HG03108 (cell line): ENCODE results near the gene LIPC.

Experiments
- ATAC-seq: cut with Tn5 transposase; IDR thresholded peaks from one replicate; pipeline ENCODE4 v1.9.1; 2021; ENCODE audit warnings: moderate library complexity; ENCODE audit not compliant: unreplicated experiment

The LIPC gene

DNA sequence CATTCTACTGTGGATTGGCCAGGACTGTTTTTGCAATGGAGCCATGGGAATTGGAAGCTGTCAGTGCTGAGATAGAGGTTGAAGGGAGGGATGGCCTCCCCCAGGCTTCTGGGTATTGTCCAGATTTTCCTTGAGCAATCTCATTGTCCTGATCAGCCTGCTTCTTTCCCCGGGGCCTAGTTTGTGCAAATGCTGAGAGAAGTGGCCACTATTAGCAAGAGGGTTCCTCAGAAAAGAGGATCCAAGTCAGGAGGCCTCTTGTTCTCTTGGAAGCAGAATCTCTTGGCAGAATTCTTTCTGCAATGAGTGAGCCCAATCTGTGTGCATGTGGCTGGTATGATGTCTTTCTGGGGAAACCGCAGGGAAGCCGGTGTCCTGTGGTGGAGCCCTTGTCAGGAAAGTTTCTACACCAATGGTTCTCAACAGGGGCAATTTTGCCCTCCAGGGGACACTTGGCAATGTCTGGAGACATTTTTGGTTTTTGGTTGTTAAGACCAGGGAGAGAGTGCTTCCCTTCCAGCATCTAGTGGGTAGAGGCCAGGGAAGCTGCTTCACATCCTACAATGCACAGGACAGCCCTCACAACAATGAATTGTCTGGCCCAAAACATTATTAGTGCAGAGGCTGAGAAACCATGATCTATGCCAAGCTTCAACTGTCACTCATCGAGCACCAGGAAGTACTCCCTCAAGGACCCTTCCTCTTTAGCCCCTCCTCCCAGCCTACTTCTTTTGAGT, 2.0 kb downstream of the LIPC start:
- no peak for ATAC-seq

DNA sequence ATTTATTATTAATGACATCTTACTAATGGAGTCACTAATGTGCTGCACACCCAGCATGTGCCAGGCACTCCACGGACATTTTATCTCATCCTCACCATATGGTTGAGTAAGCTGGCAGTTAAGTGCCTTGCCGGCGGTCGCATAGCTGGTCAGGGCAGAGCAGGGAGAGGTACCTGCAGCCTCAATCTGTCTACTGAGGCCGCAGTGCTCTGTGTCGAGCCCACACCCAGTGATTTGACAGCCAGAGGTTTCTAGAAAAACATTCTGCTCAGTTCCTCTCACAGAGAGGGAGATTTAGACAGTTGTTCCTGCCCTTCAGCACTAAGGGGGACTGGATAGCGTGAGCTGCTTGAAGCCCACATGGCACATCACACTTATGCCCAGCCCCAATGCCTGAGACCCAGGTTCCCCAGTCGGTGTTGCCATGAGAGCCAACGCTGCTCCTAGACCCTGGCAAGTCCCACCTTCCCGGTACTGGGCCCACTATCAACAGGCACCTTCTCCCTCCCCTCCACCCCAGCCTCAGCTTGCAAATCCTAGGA, 2.6 kb downstream of the LIPC start:
- ATAC-seq = no peak

DNA sequence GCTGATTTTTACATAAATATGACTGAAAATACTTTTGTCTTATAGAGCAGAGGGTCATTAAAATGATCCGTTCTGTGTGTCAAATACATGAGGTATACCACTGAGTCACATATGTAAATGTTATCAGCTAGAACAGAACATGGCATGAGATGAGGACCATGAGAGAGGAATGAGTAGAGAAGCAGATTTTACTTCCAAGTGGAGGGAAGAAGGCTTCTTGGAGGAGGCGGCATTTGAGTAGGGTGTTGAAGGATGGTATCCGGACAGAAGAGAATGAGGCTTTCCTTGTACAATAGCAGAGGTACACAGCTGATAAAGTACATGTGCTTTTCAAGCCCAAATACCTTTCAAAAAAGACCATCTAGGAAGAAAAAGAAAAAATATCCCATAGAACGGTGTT, 4.8 kb downstream of the LIPC start:
- ATAC-seq = no peak

DNA sequence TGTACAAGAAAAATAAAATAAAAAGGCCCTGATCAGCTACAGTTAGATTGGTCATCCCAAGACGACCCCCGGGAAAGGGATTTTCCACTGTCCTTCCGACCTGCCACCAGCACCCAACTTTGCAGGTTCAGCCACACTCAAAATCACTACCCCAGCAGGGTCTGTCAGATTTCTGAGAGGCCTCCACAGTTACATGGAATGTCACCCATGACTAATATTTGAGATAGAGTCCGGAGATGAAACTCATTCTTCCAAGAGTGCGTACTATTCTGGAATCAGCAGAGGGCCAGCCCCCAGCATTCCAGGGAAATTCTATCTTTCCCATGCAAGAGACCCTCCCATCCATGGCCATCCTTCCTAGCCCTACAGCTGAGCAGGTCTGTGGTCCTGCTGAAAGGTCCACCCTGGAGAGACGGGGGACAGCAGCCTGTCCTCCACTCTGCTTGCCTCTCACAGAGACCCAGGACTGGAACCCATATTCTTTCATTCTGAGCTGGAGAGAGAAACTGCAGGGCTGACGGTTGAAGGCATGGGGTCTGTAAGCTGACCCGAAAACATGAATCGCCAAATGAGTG, 5.8 kb downstream of the LIPC start:
- ATAC-seq = no peak

DNA sequence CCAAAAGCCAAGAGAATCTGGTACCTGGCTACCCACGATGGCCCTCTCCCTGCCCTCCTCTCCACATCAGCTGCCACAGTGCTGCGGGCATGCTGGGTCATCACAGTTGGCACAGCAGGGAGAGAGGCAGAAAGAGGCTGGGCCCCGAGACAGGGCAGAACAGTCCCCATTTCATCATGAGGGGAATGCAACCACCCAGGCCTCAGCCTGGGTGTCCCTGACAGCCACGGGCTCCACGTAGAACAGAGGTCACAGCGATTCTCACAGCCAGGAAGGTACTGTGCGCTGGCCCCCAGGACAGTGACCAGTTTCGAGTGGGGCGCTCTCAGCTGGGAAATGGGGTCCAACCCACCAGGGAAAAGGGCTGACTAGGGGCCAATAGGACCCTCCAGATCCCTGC, 6.3 kb downstream of the LIPC start:
- ATAC-seq = no peak

DNA sequence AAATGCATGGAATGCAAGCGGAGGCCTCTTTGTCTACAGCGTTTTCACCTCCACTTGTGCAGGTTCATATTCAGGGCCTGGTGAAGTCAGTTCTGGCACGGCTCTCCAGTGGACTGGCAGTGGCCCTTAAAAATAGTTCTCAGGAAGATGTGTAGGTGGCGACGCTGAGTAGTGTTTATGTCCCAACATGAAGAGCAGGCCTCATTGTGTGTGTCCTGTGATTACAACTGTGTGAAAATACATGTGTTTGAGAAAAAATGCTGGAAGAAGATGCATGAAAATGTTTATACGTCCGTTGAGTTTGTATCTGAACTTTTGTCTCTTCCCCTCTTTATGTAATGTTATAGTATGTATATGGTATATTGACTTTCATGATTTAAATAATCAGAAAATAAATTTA, 7.2 kb downstream of the LIPC start:
- ATAC-seq = no peak

DNA sequence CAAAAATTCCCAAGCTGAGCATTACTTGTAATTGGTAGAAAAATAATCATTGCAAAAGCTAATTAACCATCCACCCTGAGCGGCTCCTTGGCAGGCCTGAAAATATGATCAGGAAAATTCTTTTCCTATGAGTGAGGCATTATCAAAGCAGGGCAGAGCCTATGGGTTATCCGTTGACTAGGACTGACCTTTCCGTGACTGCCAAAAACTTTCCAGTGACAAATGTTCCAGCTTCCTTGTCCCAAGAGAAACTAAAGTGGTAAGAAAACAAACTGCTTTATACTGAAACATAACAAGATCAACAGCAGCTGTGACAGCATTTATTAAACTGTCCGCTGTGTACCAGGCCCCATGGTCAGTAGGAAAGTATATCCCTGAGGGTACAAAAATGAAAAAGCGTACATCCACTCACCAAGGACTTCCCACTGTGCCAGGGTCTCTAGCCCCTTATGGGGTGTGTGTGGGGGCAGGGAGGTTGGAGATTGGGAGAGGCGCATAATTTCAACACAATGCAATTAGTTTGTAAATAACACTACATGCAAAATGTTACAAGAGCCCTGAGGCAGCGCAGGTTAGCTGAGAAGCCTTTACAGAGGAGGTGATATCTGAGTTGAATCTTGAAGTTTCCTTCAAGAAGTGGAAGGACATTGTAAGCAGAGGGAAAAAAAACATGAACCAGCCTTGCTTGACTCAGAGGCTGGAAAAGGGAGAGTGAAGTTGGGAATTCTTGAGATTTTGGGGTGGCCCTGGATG, 8.5 kb downstream of the LIPC start:
- ATAC-seq = no peak

DNA sequence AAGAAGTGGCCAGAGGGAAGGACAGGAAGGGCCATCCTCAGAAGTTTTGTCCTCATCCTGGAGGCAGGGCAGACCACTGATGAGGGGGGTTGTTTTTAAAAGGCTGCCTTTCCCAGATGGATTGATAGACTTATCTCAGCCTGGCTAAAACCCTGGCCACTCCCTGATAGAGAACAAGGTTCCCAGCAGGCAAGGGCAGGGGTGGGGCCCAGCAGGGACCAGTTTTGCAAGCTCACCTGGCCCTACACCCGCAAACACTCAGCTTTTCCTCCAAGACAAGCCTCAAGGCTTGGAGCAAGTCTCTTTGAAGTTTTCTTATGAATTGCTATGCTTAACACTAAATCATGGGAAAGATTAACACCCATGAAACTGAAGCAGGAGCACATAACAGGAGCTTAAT, 9.1 kb downstream of the LIPC start:
- ATAC-seq = no peak

DNA sequence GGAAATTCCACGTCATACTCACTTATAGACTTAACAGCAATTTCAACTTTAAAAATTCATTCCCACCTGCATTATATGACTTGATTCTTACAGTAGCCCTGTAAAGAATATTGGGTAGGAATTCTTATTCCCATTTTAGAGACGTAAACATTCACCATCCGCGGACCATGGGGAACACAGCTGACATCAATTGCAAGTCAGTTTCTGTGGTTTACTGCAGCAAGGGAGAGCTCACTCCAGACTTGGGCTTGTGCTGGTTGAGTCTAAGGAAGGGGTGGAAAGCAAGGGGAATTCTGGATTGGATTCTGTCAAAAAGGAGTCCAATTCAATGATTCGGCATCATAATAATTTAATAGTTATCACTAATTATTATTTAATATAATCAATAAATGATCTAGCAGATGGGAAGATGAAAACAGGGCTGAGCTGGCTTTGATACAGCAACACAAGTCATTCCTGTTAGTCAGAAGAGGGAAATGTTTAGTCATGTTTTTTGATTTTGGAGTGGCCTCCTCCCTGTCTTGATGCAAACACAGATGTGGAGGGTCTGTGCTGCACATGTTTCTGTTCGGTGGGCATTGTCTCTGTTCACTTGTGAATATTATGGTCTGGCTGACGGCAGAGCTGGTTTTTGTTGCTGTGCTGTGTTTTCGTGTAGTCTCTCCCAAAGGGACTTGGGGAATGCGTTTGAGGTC, 9.7 kb downstream of the LIPC start:
- ATAC-seq = no peak

DNA sequence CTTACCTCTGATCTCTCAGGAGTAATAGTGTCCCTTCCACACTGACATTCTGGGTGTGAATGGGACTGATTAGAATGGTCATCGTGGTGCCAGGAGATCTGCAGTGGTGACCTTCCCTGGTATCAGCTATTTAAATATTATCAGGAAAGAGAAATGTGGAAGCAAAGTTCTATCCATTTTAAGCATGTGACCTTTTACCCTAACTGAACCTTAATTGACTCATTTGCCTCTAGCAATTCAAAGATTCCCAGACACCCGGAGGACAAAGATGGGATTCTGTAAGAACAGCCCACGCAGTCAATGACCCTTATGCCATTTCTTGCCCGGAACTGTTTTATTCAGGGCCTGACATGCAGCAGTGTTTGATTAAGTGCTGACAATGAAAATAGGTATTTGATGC, 10.3 kb downstream of the LIPC start:
- no peak for ATAC-seq

DNA sequence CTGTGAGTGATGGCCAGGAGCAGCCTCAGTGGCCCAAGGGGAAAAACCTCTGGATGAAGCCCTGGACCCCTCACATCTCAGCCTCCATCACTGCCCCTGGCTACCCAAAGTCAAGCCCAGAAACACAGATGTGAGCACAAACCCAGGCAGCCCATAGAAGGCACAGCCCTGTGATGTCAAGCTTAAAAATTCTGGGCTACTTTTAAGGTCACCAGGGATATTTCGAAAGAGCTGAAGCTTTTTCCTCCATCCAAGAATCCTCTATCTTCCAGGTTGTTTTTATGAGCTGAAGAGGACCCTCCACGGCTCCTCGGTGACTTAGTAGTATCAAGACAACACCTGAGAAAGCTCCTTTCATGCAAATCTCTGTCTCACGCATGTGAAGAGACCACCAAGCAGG, 11.5 kb downstream of the LIPC start:
- ATAC-seq = no peak

DNA sequence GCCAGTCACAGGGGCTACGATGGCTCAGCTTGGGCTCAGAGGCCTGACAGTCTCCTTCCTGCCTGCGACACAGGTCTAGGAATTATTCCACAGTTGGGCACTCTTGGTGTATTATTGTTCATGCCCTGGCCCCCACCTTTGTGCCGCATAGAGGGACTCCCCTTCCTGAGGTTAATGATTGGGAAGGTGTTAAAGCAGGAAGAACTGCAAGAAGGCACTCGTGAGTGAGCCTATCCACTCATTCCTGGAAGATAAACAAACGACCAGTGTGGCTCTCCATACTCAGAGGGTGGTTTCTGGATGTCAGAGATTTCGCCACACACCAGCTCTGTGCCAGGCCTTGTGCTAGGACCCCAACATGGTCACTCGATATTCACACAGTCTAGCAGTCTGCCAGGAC, 12.3 kb downstream of the LIPC start:
- ATAC-seq = no peak

DNA sequence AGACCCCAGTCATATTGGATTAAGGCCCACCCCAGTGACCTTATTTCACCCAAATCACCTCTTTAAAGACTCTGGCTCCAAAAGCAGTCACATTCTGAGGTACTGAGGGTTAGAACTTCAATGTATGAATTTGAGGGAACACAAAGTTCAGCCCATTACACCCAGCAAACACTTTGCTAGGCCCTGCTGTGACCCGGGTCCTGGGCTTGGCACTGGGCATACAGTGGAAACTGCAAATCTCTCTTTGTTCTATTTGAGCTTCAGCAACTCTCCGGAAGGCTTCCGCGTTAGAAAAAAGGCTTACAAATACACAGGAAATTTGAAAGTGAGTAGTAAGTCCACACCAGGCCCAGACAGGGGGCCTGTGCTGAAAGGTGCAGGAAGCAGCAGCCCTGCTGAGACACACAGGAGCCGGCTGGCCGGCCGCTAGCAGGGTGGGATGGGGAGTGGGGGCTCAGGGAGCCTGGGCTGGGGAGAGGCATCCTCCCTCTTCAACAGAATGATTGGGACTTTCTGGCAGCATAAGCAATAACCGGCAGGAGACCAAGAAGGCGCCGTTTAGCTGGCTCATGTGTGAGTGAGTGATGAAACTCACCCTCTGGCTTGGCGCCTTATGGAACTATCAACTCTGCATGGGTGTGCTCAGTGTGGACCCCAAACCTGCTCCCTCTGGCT, 13.0 kb downstream of the LIPC start:
- no peak for ATAC-seq

DNA sequence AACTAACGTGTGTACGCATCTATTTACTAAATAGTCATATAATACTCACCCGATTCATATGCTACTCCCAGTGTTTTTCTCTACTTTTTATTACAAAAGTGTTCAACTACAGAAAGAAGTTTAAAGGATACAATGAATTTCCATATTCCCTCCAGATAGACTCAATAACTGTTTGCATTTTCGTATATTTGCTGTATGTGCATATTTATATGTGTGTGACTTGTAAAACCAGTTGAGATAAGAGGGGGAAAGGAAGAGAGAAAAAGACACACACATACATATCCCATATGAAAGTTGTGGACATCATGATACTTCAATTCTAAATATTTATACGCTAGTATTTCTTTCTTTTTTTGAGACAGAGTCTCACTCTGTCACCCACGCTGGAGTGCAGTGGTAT, 14.1 kb downstream of the LIPC start:
- ATAC-seq = no peak

DNA sequence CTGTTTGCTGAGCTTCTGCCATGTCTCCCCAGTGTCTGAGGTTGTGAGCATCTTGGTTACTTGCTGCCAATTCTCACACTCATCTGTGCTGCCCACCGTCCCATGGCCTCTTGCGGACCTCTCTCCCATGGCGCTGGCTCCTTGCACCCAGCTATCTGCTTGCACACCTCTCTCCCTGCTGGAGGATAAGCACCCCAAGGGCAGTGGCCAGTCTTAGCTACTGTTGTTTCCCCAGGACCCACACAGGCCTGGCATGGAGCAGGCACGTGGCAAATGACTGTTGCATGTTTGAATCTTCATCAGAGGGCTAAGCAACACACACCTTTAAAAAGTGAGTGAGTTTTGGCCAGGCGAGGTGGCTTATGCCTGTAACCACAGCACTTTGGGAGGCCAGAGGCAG, 14.7 kb downstream of the LIPC start:
- ATAC-seq = no peak

DNA sequence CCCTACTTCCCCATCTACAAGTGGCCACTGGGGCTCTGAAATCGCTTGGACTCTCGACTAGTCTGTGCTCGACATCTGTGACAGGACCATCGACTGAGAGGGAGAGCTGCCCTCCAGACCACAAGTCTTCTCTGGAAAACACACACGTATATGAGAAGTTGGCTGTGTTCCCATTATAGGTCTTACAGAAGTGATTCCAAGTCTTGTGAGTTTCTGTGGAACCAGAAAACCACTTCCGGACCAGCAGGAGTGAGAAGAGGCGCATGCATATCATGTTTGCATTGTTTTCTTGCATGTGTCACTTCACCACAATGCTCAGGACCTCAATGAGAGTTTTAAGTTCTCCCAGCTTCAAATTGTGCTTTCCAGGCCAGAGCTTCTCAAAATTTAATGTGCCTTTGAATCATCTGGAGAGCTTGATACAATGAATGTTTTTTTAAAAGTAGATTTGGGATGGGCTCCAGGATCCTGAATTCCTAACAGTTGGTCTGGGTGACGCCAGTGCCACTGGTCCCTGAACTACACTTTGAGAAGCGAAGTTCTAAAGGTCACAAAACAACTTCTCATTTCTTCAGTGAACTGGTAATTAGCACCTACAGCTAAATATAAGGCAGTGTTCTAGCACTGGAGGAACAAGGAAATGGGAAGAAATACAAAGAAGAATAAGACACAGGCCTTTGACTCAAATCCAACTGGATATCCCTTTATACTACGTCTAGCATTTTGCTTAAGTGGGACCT, 15.7 kb downstream of the LIPC start:
- no peak for ATAC-seq

DNA sequence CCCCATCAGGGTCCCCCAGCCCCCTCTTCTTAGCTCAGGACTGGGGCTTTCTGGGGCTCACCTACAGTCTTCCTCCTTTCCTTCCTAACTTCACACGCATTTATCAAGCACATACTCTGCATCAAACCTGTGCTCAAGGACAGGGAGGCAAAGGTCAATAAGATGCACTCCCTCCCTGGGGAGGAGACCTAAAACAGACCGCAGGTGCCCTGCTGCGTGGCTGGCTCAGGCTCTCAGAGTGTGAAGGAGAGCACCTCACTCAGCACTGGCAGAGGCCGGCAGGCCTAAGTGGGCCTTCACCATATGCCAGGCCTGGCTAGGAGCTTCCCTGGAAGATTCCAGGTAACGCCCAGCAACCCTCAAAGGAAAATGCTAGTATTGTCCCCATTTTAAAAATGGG, 16.5 kb downstream of the LIPC start:
- no peak for ATAC-seq

DNA sequence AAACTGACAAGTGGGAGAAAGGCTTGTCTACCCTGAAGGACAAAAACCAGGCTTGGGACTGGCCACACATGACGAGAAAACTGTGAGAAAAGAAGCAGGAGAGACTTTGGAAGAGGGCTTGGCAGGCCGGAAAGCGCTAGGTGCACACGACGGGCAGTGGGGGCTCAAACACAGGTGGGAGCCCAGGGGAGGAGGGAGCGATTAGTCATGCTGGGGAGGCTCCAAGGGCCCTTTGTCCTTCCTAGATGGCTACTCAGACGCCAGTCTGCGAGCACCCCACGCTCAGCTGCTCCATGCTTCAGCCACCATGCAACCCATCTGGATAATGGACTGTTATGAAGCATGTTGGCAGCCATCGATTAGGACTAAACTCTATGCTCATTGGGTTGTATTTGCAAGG, 17.1 kb downstream of the LIPC start:
- ATAC-seq = no peak

DNA sequence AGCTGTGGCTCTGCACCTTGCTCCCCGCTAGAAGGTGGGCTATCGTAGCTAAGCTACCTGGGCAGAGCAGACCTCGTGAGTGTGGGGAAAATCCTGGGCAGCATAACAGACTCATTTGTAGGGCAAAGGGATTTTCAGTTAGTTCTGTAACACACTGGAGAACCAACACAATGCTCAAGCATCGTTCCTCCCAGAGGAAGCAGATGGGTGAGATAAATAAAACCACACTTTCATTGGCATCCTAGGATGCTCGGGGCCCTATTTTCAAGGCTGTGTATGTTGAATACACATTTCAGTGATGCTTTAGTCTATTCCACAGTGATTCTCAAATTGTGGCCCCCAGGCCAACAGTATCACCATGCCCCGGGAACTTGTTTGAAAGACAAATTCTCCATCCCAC, 20.0 kb downstream of the LIPC start:
- ATAC-seq = no peak

DNA sequence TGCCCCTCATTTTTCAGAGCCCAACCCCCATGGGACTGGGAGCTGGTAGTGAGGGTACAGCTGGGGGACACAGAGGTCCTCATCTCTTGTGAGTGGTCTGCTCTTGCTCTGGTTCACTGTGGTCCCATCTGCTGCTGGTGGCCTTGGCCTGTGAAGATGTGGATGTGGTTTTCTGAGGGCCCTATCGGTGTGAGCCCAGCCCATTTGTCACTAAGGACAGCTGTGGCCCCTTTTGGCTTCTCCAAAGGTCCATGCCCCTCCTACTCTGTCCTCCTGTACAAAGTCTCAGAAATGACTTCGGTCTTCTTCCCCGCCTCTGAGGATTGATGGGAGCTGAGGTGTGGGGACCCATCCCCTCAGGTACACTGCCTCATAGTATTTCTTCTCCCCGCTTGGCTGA, 21.0 kb downstream of the LIPC start:
- no peak for ATAC-seq
